Measurements from ENCODE around the gene TSPY2.
"Not testable (repeated sequence)": the region's sequence is repeated elsewhere in the genome, so short reads cannot be mapped to it uniquely, and the experiment has no call there.

Gene TSPY2, protein sequence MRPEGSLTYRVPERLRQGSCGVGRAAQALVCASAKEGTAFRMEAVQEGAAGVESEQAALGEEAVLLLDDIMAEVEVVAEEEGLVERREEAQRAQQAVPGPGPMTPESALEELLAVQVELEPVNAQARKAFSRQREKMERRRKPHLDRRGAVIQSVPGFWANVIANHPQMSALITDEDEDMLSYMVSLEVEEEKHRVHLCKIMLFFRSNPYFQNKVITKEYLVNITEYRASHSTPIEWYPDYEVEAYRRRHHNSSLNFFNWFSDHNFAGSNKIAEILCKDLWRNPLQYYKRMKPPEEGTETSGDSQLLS

DNA sequence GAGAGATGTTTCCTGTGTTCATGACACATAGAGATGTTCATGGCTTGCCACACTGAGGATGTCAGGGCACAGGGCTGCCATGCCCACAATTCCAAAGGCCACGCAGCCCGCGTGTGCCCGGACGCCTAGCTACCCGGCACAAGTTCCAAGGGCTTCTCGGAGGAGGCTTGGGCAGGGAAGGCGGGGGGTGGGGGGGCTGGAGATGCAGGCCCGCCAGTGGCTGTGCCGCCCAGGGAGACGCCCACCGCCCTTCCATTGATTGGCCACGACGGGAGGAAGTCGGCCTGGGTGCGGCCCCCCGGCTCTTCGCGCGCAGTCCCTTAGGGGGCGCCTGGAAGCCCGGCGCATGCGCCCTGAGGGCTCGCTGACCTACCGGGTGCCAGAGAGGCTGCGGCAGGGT is at the start of gene TSPY2:
Gene TSPY2, plus strand, starts transcription at position 301 of the 400 bp plus-strand sequence. Its CDS starts 46 bp downstream, at position 347.
- DNase-seq (ENCODE audit: low spot score) = not testable (repeated sequence)

DNA sequence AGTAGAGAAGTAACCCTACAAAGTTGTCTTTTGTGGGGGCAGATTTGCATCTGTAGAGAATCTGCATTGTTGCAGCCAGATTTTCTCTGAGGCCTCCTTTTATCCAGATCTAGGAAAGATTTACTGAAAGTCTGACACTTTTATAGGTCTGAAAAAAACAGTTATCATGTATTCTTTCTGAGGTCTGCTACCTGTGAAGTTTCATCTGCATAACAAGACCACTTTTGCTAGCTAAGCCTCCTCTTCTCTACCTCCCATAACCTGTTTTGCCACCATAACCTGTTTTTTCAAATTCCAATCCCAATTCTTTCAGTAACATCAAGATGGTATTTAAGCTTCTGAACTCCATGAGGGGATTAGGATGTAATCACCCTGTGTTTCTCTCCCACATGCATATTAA is 36.5 kb upstream of the TSPY2 start:
- not testable (repeated sequence) for DNase-seq (ENCODE audit: low spot score)

DNA sequence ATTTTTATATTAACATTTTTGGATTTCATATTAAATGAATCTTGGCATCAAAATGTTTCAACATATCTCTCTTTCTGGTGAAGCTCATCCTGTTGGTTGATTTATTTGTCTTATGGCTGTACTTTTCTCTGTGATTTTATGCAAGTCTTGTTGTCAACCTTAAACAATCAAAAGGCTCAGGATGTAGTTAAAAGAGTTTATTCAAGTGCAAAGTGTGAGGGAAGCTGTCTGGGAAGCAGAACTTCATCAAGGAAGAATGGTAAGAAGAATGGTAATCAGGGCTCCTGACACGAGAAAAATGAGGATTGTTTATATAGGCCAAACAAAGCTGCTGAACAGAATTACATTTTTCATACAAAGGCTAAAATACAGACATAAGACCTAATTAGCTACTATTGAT is 29.0 kb upstream of the TSPY2 start:
- DNase-seq (ENCODE audit: low spot score) = not testable (repeated sequence)

DNA sequence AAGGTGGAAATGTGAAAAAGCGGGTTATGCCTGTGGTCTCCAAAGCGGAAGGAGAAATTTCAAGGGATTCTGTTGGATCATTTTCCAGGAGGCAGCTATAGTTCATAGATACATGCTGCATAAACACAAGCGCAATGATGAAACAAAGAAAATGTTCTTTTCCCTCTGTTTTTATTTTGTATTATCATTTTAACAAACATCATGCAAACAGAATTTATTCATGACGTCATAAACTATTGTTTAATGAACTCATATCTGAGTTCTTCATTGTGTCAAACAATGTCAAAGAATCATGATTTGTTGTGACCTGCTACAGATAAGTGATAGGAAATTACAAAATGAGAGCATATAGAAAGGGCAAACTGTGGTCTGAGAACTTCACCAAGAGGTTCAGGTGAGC is 23.8 kb downstream of the TSPY2 start:
- DNase-seq (ENCODE audit: low spot score) = not testable (repeated sequence)

Data from CD4-positive, alpha-beta T cell treated with Interleukin-2 at 100 ng/mL for 4 hours (primary cell).